ENCODE results near the gene LIN28A. TPM values are rescaled to one million over a fixed set of nuclear protein-coding genes. Genes with fewer than 3 reads are reported as not detected.
A peak's percentile ranks its signal among the peaks of the same experiment; 100 is the strongest.

The LIN28A gene
- total and polyA plus RNA-seq, 7 donors: not detected

GRCh38 chr1:26469558-26469957 lies 58.9 kb downstream of the LIN28A start:
- DNase-seq: no peak
- H3K9me3 ChIP-seq: no peaks in the 10 kb centered on the region
- TF ChIP-seq EP300 (IDR thresholded peaks at IDR 0.05) (no peak), POLR2AphosphoS5 (IDR thresholded peaks at IDR 0.05) (no peak)
- H3K27ac ChIP-seq: no peak overlapping the region
- H3K27me3 ChIP-seq: no peaks in the 10 kb centered on the region
- H3K4me1 ChIP-seq: peaks cover 0 to 31% (median 26%) of the 10 kb centered on the region in 4 donors
- intact Hi-C loops (cut with DNase I): no loop called here
- WGBS, 2 donors: 89 to 93% methylated on average over 5 of the region's 5 CpGs
- H3K36me3 ChIP-seq: peaks cover 4 to 58% (median 23%) of the 10 kb centered on the region in 4 donors
- H3K4me3 ChIP-seq: no peak overlapping the region

- Histone ChIP-seq H3K4me3 (peak overlapping the region in 3 of 4 donors; percentile 98 to 99 (median 99)), H3K9me3 (no peaks in the 10 kb centered on the region), H3K27me3 (no peaks in the 10 kb centered on the region), H3K36me3 (peaks cover 4 to 51% (median 16%) of the 10 kb centered on the region in 4 donors), H3K4me1 (peaks cover 0 to 33% (median 26%) of the 10 kb centered on the region in 4 donors), H3K27ac (peak overlapping the region in 1 of 4 donors; percentile 100)
- DNase-seq: no peak
- intact Hi-C loops (cut with DNase I): loop anchor here (5.0 kb wide), 1 partner anchor 194 kb away; no protein-coding TSS in a partner anchor
- TF ChIP-seq POLR2A (IDR thresholded peaks at IDR 0.05): no peak
- 7 to 35% methylated on average over 14 of the region's 14 CpGs for WGBS, 2 donors
Observed at GRCh38 chr1:26470878-26471497, 60.4 kb downstream of the LIN28A start.

GRCh38 chr1:26471498-26472319 lies 61.1 kb downstream of the LIN28A start:
- peak overlapping the region; percentile 91 to 99 (median 98) for H3K4me3 ChIP-seq
- intact Hi-C loops (cut with DNase I): loop anchor here (2.0 to 5.0 kb wide), 3 partner anchors 29 to 194 kb away; partner anchors contain the start of gene DHDDS
- TF ChIP-seq EP300 (IDR thresholded peaks at IDR 0.05): no peak
- peak in 2 of 4 donors; percentile 13 to 25 for TF ChIP-seq POLR2AphosphoS5 (IDR thresholded peaks at IDR 0.05)
- WGBS, 2 donors: 0 to 1% methylated on average over 52 of the region's 52 CpGs
- H3K27me3 ChIP-seq: no peaks in the 10 kb centered on the region
- H3K4me1 ChIP-seq: peaks cover 0 to 33% (median 26%) of the 10 kb centered on the region in 4 donors
- peak; percentile 88 for DNase-seq
- no peaks in the 10 kb centered on the region for H3K9me3 ChIP-seq
- peaks cover 4 to 49% (median 14%) of the 10 kb centered on the region in 4 donors for H3K36me3 ChIP-seq
- peak overlapping the region; percentile 100 for H3K27ac ChIP-seq

GRCh38 chr1:26472320-26472900 lies 61.8 kb downstream of the LIN28A start, which contains the start of gene HMGN2:
HMGN2 (plus strand) TSS chr1:26472440; CDS start chr1:26472613, 173 bp downstream.
- peaks cover 0 to 33% (median 26%) of the 10 kb centered on the region in 4 donors for H3K4me1 ChIP-seq
- WGBS, 2 donors: 0% methylated on average over 69 of the region's 69 CpGs
- TF ChIP-seq EP300 (IDR thresholded peaks at IDR 0.05): no peak
- TF ChIP-seq POLR2A (IDR thresholded peaks at IDR 0.05): peak; percentile 28 to 43
- TF ChIP-seq POLR2AphosphoS5 (IDR thresholded peaks at IDR 0.05): peak; percentile 42 to 73 (median 62)
- no peak for TF ChIP-seq CTCF (IDR thresholded peaks at IDR 0.05)
- peaks cover 3 to 49% (median 10%) of the 10 kb centered on the region in 4 donors for H3K36me3 ChIP-seq
- intact Hi-C loops (cut with DNase I): loop anchor here (2.0 to 5.0 kb wide), 3 partner anchors 28 to 195 kb away; partner anchors contain the start of gene DHDDS
- H3K4me3 ChIP-seq: peak within 1 kb of the TSS; percentile 91 to 99 (median 98)
- H3K27ac ChIP-seq: peak within 1 kb of the TSS; percentile 100
- H3K27me3 ChIP-seq: no peaks in the 10 kb centered on the region
- H3K9me3 ChIP-seq: no peaks in the 10 kb centered on the region
- peak; percentile 96 for DNase-seq

GRCh38 chr1:26472901-26473845 lies 62.6 kb downstream of the LIN28A start:
- H3K4me3 ChIP-seq: peak overlapping the region; percentile 91 to 99 (median 98)
- no peaks in the 10 kb centered on the region for H3K27me3 ChIP-seq
- H3K4me1 ChIP-seq: peaks cover 0 to 33% (median 26%) of the 10 kb centered on the region in 4 donors
- intact Hi-C loops (cut with DNase I): loop anchor here (2.0 to 5.0 kb wide), 3 partner anchors 28 to 196 kb away; partner anchors contain the start of gene DHDDS
- peak overlapping the region; percentile 100 for H3K27ac ChIP-seq
- peak; percentile 99 for DNase-seq
- H3K9me3 ChIP-seq: no peaks in the 10 kb centered on the region
- 2 to 4% methylated on average over 71 of the region's 71 CpGs for WGBS, 2 donors
- peaks cover 0 to 51% (median 10%) of the 10 kb centered on the region in 4 donors for H3K36me3 ChIP-seq
- TF ChIP-seq CTCF (IDR thresholded peaks at IDR 0.05): no peak
- peak; percentile 66 to 90 (median 72) for TF ChIP-seq POLR2AphosphoS5 (IDR thresholded peaks at IDR 0.05)
- peak in 1 of 2 donors; percentile 27 for TF ChIP-seq POLR2A (IDR thresholded peaks at IDR 0.05)
- TF ChIP-seq EP300 (IDR thresholded peaks at IDR 0.05): peak in 1 of 4 donors; percentile 79

All from sigmoid colon (tissue), 7 donors.